DOHH2 (cell line): Measurements from ENCODE around the gene UMODL1.

Experiments
- H3F3A ChIP-seq: fragments of 200-600 bp; sonication (generic), shearing (Covaris generic); 2 replicates; pipeline ENCODE4 v1.6.0; 2016; ENCODE audit warnings: antibody characterized with exemption, mild to moderate bottlenecking; ENCODE audit not compliant: control insufficient read depth, insufficient read depth
- H3K27ac ChIP-seq: fragments of 200-600 bp; sonication (generic); 2 replicates; pipeline ENCODE4 v1.5.1; 2014; ENCODE audit warnings: low read depth, mild to moderate bottlenecking, low read length, moderate library complexity
- H3K27me3 ChIP-seq: fragments of 200-600 bp; sonication (generic); 2 replicates; pipeline ENCODE4 v1.6.1; 2014; ENCODE audit warnings: mild to moderate bottlenecking, low read length, mixed read lengths; ENCODE audit not compliant: control insufficient read depth
- H3K36me3 ChIP-seq: fragments of 200-600 bp; sonication (generic); 2 replicates; pipeline ENCODE4 v1.6.1; 2014; ENCODE audit warnings: mild to moderate bottlenecking, low read length, moderate library complexity, mixed read lengths; ENCODE audit not compliant: control insufficient read depth
- H3K4me1 ChIP-seq: fragments of 200-600 bp; sonication (generic); 2 replicates; pipeline ENCODE4 v1.6.1; 2014; ENCODE audit warnings: mild to moderate bottlenecking, low read length, mixed read lengths; ENCODE audit not compliant: control insufficient read depth
- H3K4me2 ChIP-seq: fragments of 200-600 bp; sonication (generic); 2 replicates; pipeline ENCODE4 v1.6.0; 2014; ENCODE audit warnings: mild to moderate bottlenecking, low read length, moderate library complexity
- H3K4me3 ChIP-seq: fragments of 200-600 bp; sonication (generic); 2 replicates; pipeline ENCODE4 v1.5.1; 2014; ENCODE audit warnings: mild to moderate bottlenecking, low read length, mixed read lengths
- H3K79me2 ChIP-seq: fragments of 200-600 bp; sonication (generic); 2 replicates; pipeline ENCODE4 v1.6.1; 2014; ENCODE audit warnings: mild to moderate bottlenecking, low read length, mixed read lengths; ENCODE audit not compliant: control insufficient read depth
- H3K9me2 ChIP-seq: fragments of 200-600 bp; sonication (generic); replicated peaks from 2 replicates; pipeline ENCODE4 v1.6.1; 2014; ENCODE audit warnings: mild to moderate bottlenecking, low read length, mixed read lengths; ENCODE audit not compliant: control insufficient read depth
- H3K9me3 ChIP-seq: fragments of 200-600 bp; sonication (generic); 2 replicates; pipeline ENCODE4 v1.6.1; 2014; ENCODE audit warnings: antibody characterized with exemption, low read length, mixed read lengths; ENCODE audit not compliant: control insufficient read depth, insufficient read depth
- H4K20me1 ChIP-seq: fragments of 200-600 bp; sonication (generic); 2 replicates; pipeline ENCODE4 v1.6.0; 2014; ENCODE audit warnings: low read depth, mild to moderate bottlenecking, antibody characterized with exemption, low read length, moderate library complexity; ENCODE audit not compliant: control insufficient read depth, insufficient read depth
- CTCF ChIP-seq: fragments of 200-600 bp; sonication (generic); IDR thresholded peaks from one replicate; pipeline ENCODE4 v1.5.1; 2014; ENCODE audit warnings: antibody characterized with exemption, mild to moderate bottlenecking, low read depth, low read length; ENCODE audit not compliant: poor library complexity, severe bottlenecking
- EZH2phosphoT487 ChIP-seq: fragments of 200-600 bp; sonication (generic); IDR thresholded peaks from 2 replicates; pipeline ENCODE4 v1.6.1; 2017; ENCODE audit warnings: borderline replicate concordance, mild to moderate bottlenecking, antibody characterized with exemption, low read length, moderate library complexity, mixed read lengths

UMODL1 gene

GRCh38 chr21:42174173-42174572, 103.1 kb downstream of the UMODL1 start:
- Histone ChIP-seq H3K79me2 (no peaks in the 10 kb centered on the region), H3K4me2 (no peak overlapping the region), H3K9me2 (no peaks in the 10 kb centered on the region), H3K27me3 (peaks cover 9% of the 10 kb centered on the region), H3K36me3 (no peaks in the 10 kb centered on the region), H3K9me3 (peaks cover 4% of the 10 kb centered on the region; the same call in 1 of the 2 replicates), H3K27ac (no peak overlapping the region), H3K4me3 (no peak overlapping the region), H3F3A (no peaks in the 10 kb centered on the region), H3K4me1 (peaks cover 26% of the 10 kb centered on the region), H4K20me1 (no peaks in the 10 kb centered on the region)
- TF ChIP-seq CTCF: no peak
- TF ChIP-seq EZH2phosphoT487: no peak

GRCh38 chr21:42175110-42175710, 104.1 kb downstream of the UMODL1 start:
- Histone ChIP-seq H4K20me1 (no peaks in the 10 kb centered on the region), H3K79me2 (no peaks in the 10 kb centered on the region), H3K4me2 (no peak overlapping the region), H3K4me1 (peaks cover 21% of the 10 kb centered on the region), H3K9me3 (peaks cover 4% of the 10 kb centered on the region; the same call in 1 of the 2 replicates), H3K27ac (no peak overlapping the region), H3K4me3 (no peak overlapping the region), H3F3A (no peaks in the 10 kb centered on the region), H3K27me3 (peaks cover 9% of the 10 kb centered on the region), H3K36me3 (no peaks in the 10 kb centered on the region), H3K9me2 (no peaks in the 10 kb centered on the region)
- TF ChIP-seq EZH2phosphoT487: no peak
- TF ChIP-seq CTCF: no peak

- H3K36me3 ChIP-seq: no peaks in the 10 kb centered on the region
- TF ChIP-seq CTCF (no peak), EZH2phosphoT487 (no peak)
- H3K4me2 ChIP-seq: no peak overlapping the region
Observed at GRCh38 chr21:42176859-42177258, 105.7 kb downstream of the UMODL1 start.

More at GRCh38 chr21:42176859-42177258, 105.7 kb downstream of the UMODL1 start:
- H3F3A ChIP-seq: no peaks in the 10 kb centered on the region
- no peaks in the 10 kb centered on the region for H3K79me2 ChIP-seq
- no peaks in the 10 kb centered on the region for H4K20me1 ChIP-seq
- H3K27ac ChIP-seq: no peak overlapping the region
- H3K27me3 ChIP-seq: peaks cover 9% of the 10 kb centered on the region
- peaks cover 4% of the 10 kb centered on the region; the same call in 1 of the 2 replicates for H3K9me3 ChIP-seq
- peaks cover 7% of the 10 kb centered on the region; the same call in 1 of the 2 replicates for H3K4me1 ChIP-seq
- H3K4me3 ChIP-seq: no peak overlapping the region
- no peaks in the 10 kb centered on the region for H3K9me2 ChIP-seq
